CD4-positive, alpha-beta T cell (primary cell): Measurements from ENCODE around the gene B4GALT2. TPM values are rescaled to one million over a fixed set of nuclear protein-coding genes. Genes with fewer than 3 reads are reported as not detected.
A peak's percentile ranks its signal among the peaks of the same experiment; 100 is the strongest.

Experiments
- ATAC-seq: fragments of 200-7000 bp; cut with Tn5 transposase; one replicate; pipeline ENCODE4 v1.10.0; 2022; ENCODE audit warnings: mild to moderate bottlenecking; ENCODE audit not compliant: poor library complexity
- CTCF ChIA-PET: fragments of 350-600 bp; sonication (Branson Sonifier 250); formaldehyde crosslinking; loops from one replicate; lab custom pipeline; 2021; ENCODE audit warnings: antibody characterized with exemption, inconsistent platforms; lab: Charles Lee
- POLR2A ChIA-PET: fragments of 350-600 bp; sonication (Branson Sonifier 250); formaldehyde crosslinking; loops from one replicate; lab custom pipeline; 2021; ENCODE audit warnings: antibody characterized with exemption, inconsistent platforms; lab: Charles Lee
- DNase-seq, 14 experiments: peaks; one replicate each; pipeline ENCODE4 v3.0.0-alpha.2; 2013 to 2020; ENCODE audit warnings: mixed read lengths in 2 of 14
- H3K27ac ChIP-seq, 2 donors: one replicate each; pipeline versions ENCODE4 v1.5.1 to v1.7.0; 2013; ENCODE audit warnings: low read length in 2 of 2, low read depth in 1 of 2, mild to moderate bottlenecking in 1 of 2
- H3K27me3 ChIP-seq, 2 experiments: 1 replicate in 1 of 2; 2 replicates in 1 of 2; pipeline versions ENCODE4 v1.6.1 to v1.7.0; 2013; ENCODE audit warnings: low read length in 2 of 2, control low read depth in 1 of 2, mild to moderate bottlenecking in 1 of 2, moderate library complexity in 1 of 2; ENCODE audit not compliant: insufficient read depth in 2 of 2, control insufficient read depth in 1 of 2
- H3K36me3 ChIP-seq: one replicate; pipeline ENCODE4 v1.6.1; 2013; ENCODE audit warnings: low read length, control low read depth; ENCODE audit not compliant: insufficient read depth
- H3K4me1 ChIP-seq: one replicate; pipeline ENCODE4 v1.6.1; 2013; ENCODE audit warnings: low read length, control low read depth; ENCODE audit not compliant: insufficient read depth
- H3K4me3 ChIP-seq: one replicate; pipeline ENCODE4 v1.5.1; 2013; ENCODE audit warnings: mild to moderate bottlenecking, low read length, moderate library complexity
- H3K9me3 ChIP-seq, 2 experiments: 1 replicate in 1 of 2; 2 replicates in 1 of 2; pipeline versions ENCODE4 v1.6.1 to v1.7.0; 2013; ENCODE audit warnings: low read length in 2 of 2, mild to moderate bottlenecking in 2 of 2, control low read depth in 1 of 2, moderate library complexity in 1 of 2; ENCODE audit not compliant: control insufficient read depth in 1 of 2, insufficient read depth in 1 of 2
- H3K27ac Mint-ChIP-seq: one replicate; pipeline ENCODE4 v1.8.0; 2020; ENCODE audit warnings: mixed read lengths
- H3K27me3 Mint-ChIP-seq: one replicate; pipeline ENCODE4 v1.8.0; 2021; ENCODE audit warnings: mixed read lengths
- H3K36me3 Mint-ChIP-seq: one replicate; pipeline ENCODE4 v1.8.0; 2021; ENCODE audit warnings: low read depth, mixed read lengths
- H3K4me1 Mint-ChIP-seq: one replicate; pipeline ENCODE4 v1.8.0; 2021; ENCODE audit warnings: low read depth, mixed read lengths
- H3K4me3 Mint-ChIP-seq: one replicate; pipeline ENCODE4 v1.8.0; 2020; ENCODE audit warnings: mild to moderate bottlenecking, mixed read lengths
- H3K9me3 Mint-ChIP-seq: one replicate; pipeline ENCODE4 v1.8.0; 2020; ENCODE audit warnings: mixed read lengths
- intact Hi-C, 2 experiments: fragments of 100-400 bp; cut with DNase I in 1 of 2; cut with micrococcal nuclease in 1 of 2; formaldehyde crosslinking; loops; one replicate each; pipeline versions ENCODE4 v1.15.1 to v1.9.0; 2023 to 2025; cut with DNase I, micrococcal nuclease
- total RNA-seq, 174 experiments: library from RNA in 2 of 174; stranded (reverse) in 2 of 174; gene quantifications; one replicate each; pipeline ENCODE4 v1.2.3 and lab custom pipeline; 2021 to 2026
- TF ChIP-seq, protein P1 (sequence below): fragments of 200-600 bp; IDR thresholded peaks from one replicate; pipeline ENCODE4 v1.8.0; 2022; ENCODE audit warnings: antibody characterized with exemption, mild to moderate bottlenecking

The B4GALT2 gene
- total RNA-seq, 2 experiments from 2014 or later: 0.22 to 0.34 TPM

DNA sequence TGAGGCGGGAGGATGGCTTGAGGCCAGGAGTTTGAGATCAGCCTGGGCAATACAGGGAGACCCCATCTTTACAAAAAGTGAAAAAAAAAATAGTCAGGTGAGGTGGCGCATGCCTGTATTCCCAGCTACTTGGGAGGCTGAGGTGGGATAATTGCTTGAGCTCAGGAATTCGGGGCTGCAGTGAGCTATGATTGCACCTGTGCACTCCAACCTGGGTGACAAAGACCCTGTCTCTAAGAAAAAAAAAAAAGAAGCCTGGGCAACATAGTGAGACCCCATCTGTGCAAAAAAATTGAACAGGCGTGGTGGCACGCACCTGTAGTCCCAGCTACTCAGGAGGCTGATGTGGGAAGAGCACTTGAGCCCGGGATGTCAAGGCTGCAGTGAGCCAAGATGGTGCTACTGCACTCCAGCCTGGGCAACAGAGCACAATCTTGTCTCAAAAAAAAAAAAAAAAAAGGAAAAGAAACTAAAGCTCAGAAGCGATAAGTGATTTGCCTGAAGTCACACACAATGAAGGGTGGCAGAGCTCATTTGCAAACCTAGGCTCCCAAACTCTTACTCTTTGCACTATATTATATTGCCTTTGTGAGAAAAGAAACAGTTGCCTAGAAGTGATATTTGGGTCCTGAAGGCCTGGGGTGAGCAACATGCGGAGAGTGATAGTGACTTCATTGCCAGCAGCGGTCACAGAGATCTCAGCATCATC, 14.3 kb downstream of the B4GALT2 start:
- CTCF ChIA-PET: interaction anchor here (1.3 kb wide), 1 partner anchor 43 kb away, joined by 5 read pairs; no protein-coding TSS in a partner anchor
- Mint-ChIP-seq H3K9me3 (no peaks in the 10 kb centered on the region), H3K27me3 (no peaks in the 10 kb centered on the region), H3K27ac (no peak overlapping the region), H3K4me3 (peak overlapping the region; percentile 20), H3K4me1 (peaks cover 16% of the 10 kb centered on the region), H3K36me3 (no peaks in the 10 kb centered on the region)
- no peak for DNase-seq
- POLR2A ChIA-PET: no interaction called here
- intact Hi-C loops: loop anchor here in 1 of 2 experiments (5.0 kb wide), 1 partner anchor 39 kb away; the partner anchor contains the start of gene SLC6A9
- TF ChIP-seq, protein P1, sequence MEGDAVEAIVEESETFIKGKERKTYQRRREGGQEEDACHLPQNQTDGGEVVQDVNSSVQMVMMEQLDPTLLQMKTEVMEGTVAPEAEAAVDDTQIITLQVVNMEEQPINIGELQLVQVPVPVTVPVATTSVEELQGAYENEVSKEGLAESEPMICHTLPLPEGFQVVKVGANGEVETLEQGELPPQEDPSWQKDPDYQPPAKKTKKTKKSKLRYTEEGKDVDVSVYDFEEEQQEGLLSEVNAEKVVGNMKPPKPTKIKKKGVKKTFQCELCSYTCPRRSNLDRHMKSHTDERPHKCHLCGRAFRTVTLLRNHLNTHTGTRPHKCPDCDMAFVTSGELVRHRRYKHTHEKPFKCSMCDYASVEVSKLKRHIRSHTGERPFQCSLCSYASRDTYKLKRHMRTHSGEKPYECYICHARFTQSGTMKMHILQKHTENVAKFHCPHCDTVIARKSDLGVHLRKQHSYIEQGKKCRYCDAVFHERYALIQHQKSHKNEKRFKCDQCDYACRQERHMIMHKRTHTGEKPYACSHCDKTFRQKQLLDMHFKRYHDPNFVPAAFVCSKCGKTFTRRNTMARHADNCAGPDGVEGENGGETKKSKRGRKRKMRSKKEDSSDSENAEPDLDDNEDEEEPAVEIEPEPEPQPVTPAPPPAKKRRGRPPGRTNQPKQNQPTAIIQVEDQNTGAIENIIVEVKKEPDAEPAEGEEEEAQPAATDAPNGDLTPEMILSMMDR: no peak
- no peak for ATAC-seq
- Histone ChIP-seq H3K36me3 (no peaks in the 10 kb centered on the region), H3K27me3 (no peaks in the 10 kb centered on the region), H3K4me3 (no peak overlapping the region), H3K4me1 (peaks cover 19% of the 10 kb centered on the region), H3K27ac (no peak overlapping the region), H3K9me3 (no peaks in the 10 kb centered on the region)

DNA sequence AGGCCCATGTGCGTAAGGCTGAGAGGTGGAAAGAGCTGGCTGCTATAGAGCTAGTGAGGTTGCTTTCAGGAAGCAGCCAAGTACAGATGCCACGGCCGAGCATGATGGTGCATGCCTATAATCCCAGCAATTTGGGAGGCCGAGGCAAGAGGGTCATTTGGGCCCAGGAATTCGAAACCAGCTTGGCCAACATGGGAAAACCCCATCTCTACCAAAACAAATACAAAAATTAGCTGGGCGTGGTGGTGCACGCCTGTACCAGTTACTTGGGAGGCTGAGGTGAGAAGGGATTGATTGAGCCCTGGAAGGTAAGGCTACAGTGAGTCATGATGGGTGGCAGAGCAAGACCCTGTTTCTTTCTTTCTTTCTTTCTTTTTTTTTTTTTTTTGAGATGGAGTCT, 15.1 kb downstream of the B4GALT2 start:
- Mint-ChIP-seq H3K4me1 (peaks cover 16% of the 10 kb centered on the region), H3K9me3 (no peaks in the 10 kb centered on the region), H3K27ac (no peak overlapping the region), H3K4me3 (no peak overlapping the region), H3K36me3 (no peaks in the 10 kb centered on the region), H3K27me3 (no peaks in the 10 kb centered on the region)
- Histone ChIP-seq H3K27me3 (no peaks in the 10 kb centered on the region), H3K27ac (no peak overlapping the region), H3K9me3 (no peaks in the 10 kb centered on the region), H3K4me3 (no peak overlapping the region), H3K36me3 (no peaks in the 10 kb centered on the region), H3K4me1 (peaks cover 19% of the 10 kb centered on the region)
- TF ChIP-seq, protein P1: no peak
- POLR2A ChIA-PET: no interaction called here
- DNase-seq (no peak), ATAC-seq (no peak)
- CTCF ChIA-PET: no interaction called here
- intact Hi-C loops: loop anchor here in 1 of 2 experiments (5.0 kb wide), 1 partner anchor 38 kb away; the partner anchor contains the start of gene SLC6A9

- H3K27me3 Mint-ChIP-seq: no peaks in the 10 kb centered on the region
- no peak for ATAC-seq
- Histone ChIP-seq H3K36me3 (no peaks in the 10 kb centered on the region), H3K9me3 (no peaks in the 10 kb centered on the region), H3K4me1 (peaks cover 19% of the 10 kb centered on the region), H3K27ac (no peak overlapping the region), H3K4me3 (no peak overlapping the region), H3K27me3 (no peaks in the 10 kb centered on the region)
- no peak overlapping the region for H3K4me3 Mint-ChIP-seq
- no peak overlapping the region for H3K27ac Mint-ChIP-seq
- no peaks in the 10 kb centered on the region for H3K9me3 Mint-ChIP-seq
- TF ChIP-seq, protein P1: no peak
- H3K4me1 Mint-ChIP-seq: peaks cover 16% of the 10 kb centered on the region
- no peaks in the 10 kb centered on the region for H3K36me3 Mint-ChIP-seq
- POLR2A ChIA-PET: no interaction called here
- DNase-seq: no peak
- intact Hi-C loops: loop anchor here in 1 of 2 experiments (5.0 kb wide), 1 partner anchor 37 kb away; the partner anchor contains the start of gene SLC6A9
- CTCF ChIA-PET: no interaction called here
Measured at GRCh38 chr1:43994794-43995790, 16.1 kb downstream of the B4GALT2 start.
